HEK293T (cell line): ENCODE measurements around the gene USP9X.
"Not testable (repeated sequence)": the region's sequence is repeated elsewhere in the genome, so short reads cannot be mapped to it uniquely, and the experiment has no call there.

Source experiments
- CTCF ChIA-PET: fragments of 350-600 bp; formaldehyde crosslinking; extraction: SDS; loops from one replicate; lab custom pipeline; 2021; ENCODE audit warnings: antibody characterized with exemption, inconsistent platforms; lab: Yijun Ruan, JAX
- POLR2A ChIA-PET: fragments of 350-600 bp; formaldehyde crosslinking; extraction: SDS; loops from one replicate; lab custom pipeline; 2020; ENCODE audit warnings: antibody characterized with exemption, inconsistent platforms; lab: Yijun Ruan, JAX
- DNase-seq: peaks from one replicate; pipeline ENCODE4 v3.0.0; 2012; ENCODE audit warnings: mixed read lengths; ENCODE audit errors: extremely low spot score
- ARNT ChIP-seq: fragments of 450-650 bp; IDR thresholded peaks from 2 replicates; pipeline ENCODE4 v1.6.1; 2017; ENCODE audit warnings: mild to moderate bottlenecking
- BHLHE40 ChIP-seq: fragments of 450-650 bp; IDR thresholded peaks from 2 replicates; pipeline ENCODE4 v1.6.1; 2016; ENCODE audit warnings: mild to moderate bottlenecking, moderate library complexity, borderline replicate concordance
- CTBP1 ChIP-seq: fragments of 450-650 bp; IDR thresholded peaks from 2 replicates; pipeline ENCODE4 v1.6.1; 2016; ENCODE audit warnings: borderline replicate concordance
- ELF4 ChIP-seq: fragments of 450-650 bp; IDR thresholded peaks from 2 replicates; pipeline ENCODE4 v1.6.1; 2017; ENCODE audit warnings: antibody characterized with exemption
- FOXA1 ChIP-seq: fragments of 450-650 bp; IDR thresholded peaks from 2 replicates; pipeline ENCODE4 v1.6.1; 2016; ENCODE audit warnings: mild to moderate bottlenecking
- FOXK2 ChIP-seq: fragments of 450-650 bp; IDR thresholded peaks from 2 replicates; pipeline ENCODE4 v1.6.1; 2016; ENCODE audit warnings: mild to moderate bottlenecking
- FOXM1 ChIP-seq: fragments of 450-650 bp; IDR thresholded peaks from 2 replicates; pipeline ENCODE4 v1.6.1; 2017; ENCODE audit warnings: mild to moderate bottlenecking, borderline replicate concordance
- HDGF ChIP-seq: fragments of 450-650 bp; IDR thresholded peaks from 2 replicates; pipeline ENCODE4 v1.6.1; 2017; ENCODE audit warnings: antibody characterized with exemption, borderline replicate concordance
- L3MBTL2 ChIP-seq: fragments of 450-650 bp; conservative IDR thresholded peaks from 2 replicates; pipeline ENCODE4 v1.6.1; 2016; ENCODE audit warnings: mild to moderate bottlenecking
- LEF1 ChIP-seq: fragments of 450-650 bp; IDR thresholded peaks from 2 replicates; pipeline ENCODE4 v1.6.1; 2017; ENCODE audit warnings: mild to moderate bottlenecking, borderline replicate concordance
- NFRKB ChIP-seq: fragments of 450-650 bp; IDR thresholded peaks from 2 replicates; pipeline ENCODE4 v1.6.1; 2016; ENCODE audit warnings: mild to moderate bottlenecking, moderate library complexity
- PKNOX1 ChIP-seq: fragments of 450-650 bp; IDR thresholded peaks from 2 replicates; pipeline ENCODE4 v1.6.1; 2016
- SP1 ChIP-seq: fragments of 450-650 bp; IDR thresholded peaks from 2 replicates; pipeline ENCODE4 v1.6.1; 2017
- SUZ12 ChIP-seq: fragments of 450-650 bp; IDR thresholded peaks from 2 replicates; pipeline ENCODE4 v1.6.1; 2016; ENCODE audit warnings: mild to moderate bottlenecking
- TARDBP ChIP-seq: fragments of 450-650 bp; IDR thresholded peaks from 2 replicates; pipeline ENCODE4 v1.6.1; 2016
- ZNF384 ChIP-seq: fragments of 450-650 bp; IDR thresholded peaks from 2 replicates; pipeline ENCODE4 v1.6.1; 2016

Gene USP9X

GRCh38 chrX:41097326-41097725 is 12.1 kb downstream of the USP9X start:
- ChIA-PET POLR2A (no interaction called here), CTCF (no interaction called here)
- DNase-seq = no peak
- TF ChIP-seq LEF1 = no peak
- no peak for TF ChIP-seq NFRKB
- TF ChIP-seq L3MBTL2 = no peak
- TF ChIP-seq ARNT = no peak
- TF ChIP-seq FOXM1 = no peak
- no peak for TF ChIP-seq ZNF384
- no peak for TF ChIP-seq BHLHE40
- no peak for TF ChIP-seq ELF4
- TF ChIP-seq FOXA1 = no peak
- TF ChIP-seq CTBP1 = no peak
- no peak for TF ChIP-seq SUZ12
- no peak for TF ChIP-seq PKNOX1
- no peak for TF ChIP-seq TARDBP
- TF ChIP-seq FOXK2 = no peak
- TF ChIP-seq HDGF = no peak
- TF ChIP-seq SP1 = no peak

GRCh38 chrX:41100200-41100599 is 15.0 kb downstream of the USP9X start:
- TF ChIP-seq FOXK2 = no peak
- no peak for TF ChIP-seq HDGF
- TF ChIP-seq ZNF384 = no peak
- POLR2A ChIA-PET = interaction anchor here (1.1 to 2.0 kb wide), 2 partner anchors 9 to 15 kb away, joined by 4 to 10 read pairs; partner anchors contain the start of gene USP9X
- CTCF ChIA-PET = interaction anchor here (0.6 to 1.2 kb wide), 2 partner anchors 9 to 221 kb away, joined by 3 to 4 read pairs; no protein-coding TSS in a partner anchor
- no peak for DNase-seq

- TF ChIP-seq HDGF = no peak
- POLR2A ChIA-PET = interaction anchor here (0.7 to 2.0 kb wide), 3 partner anchors 10 to 21 kb away, joined by 3 to 10 read pairs (median 4); partner anchors contain the start of gene USP9X
- CTCF ChIA-PET = interaction anchor here (0.6 kb wide), 1 partner anchor 221 kb away, joined by 3 read pairs; no protein-coding TSS in a partner anchor
- no peak for DNase-seq
These were observed 15.6 kb downstream of the USP9X start for GRCh38 chrX:41100819-41101218.

- TF ChIP-seq SUZ12 (no peak), FOXM1 (no peak), NFRKB (no peak), TARDBP (no peak), PKNOX1 (no peak), HDGF (no peak), L3MBTL2 (no peak), FOXK2 (no peak), FOXA1 (no peak), CTBP1 (no peak), ELF4 (no peak), LEF1 (no peak), BHLHE40 (no peak)
- ChIA-PET CTCF (interaction anchor here (0.6 to 1.1 kb wide), 3 partner anchors 9 to 454 kb away, joined by 3 to 7 read pairs (median 3); no protein-coding TSS in a partner anchor), POLR2A (no interaction called here)
- DNase-seq = no peak
These were observed 19.8 kb downstream of the USP9X start for GRCh38 chrX:41105005-41105404.

- POLR2A ChIA-PET, DNase-seq, CTCF ChIA-PET: not testable (repeated sequence)
These were observed 21.0 kb downstream of the USP9X start for GRCh38 chrX:41106257-41106656.

- TF ChIP-seq TARDBP (no peak), PKNOX1 (no peak), FOXA1 (no peak), SP1 (no peak), SUZ12 (no peak), FOXK2 (no peak), ARNT (no peak)
- POLR2A ChIA-PET = interaction anchor here (1.2 kb wide), 1 partner anchor 23 kb away, joined by 3 read pairs; the partner anchor contains the start of gene USP9X
- CTCF ChIA-PET = no interaction called here
- no peak for DNase-seq
These were observed 22.8 kb downstream of the USP9X start for GRCh38 chrX:41108007-41108406.

- ChIA-PET CTCF (interaction anchor here (1.5 kb wide), 1 partner anchor 9 kb away, joined by 4 read pairs; no protein-coding TSS in a partner anchor), POLR2A (interaction anchor here (1.2 to 1.8 kb wide), 2 partner anchors 23 to 24 kb away, joined by 3 to 7 read pairs; partner anchors contain the start of gene USP9X)
- no peak for DNase-seq
- TF ChIP-seq ZNF384 (no peak), BHLHE40 (no peak), ARNT (no peak), ELF4 (no peak), HDGF (no peak), NFRKB (no peak), FOXM1 (no peak), CTBP1 (no peak)
These were observed 23.4 kb downstream of the USP9X start for GRCh38 chrX:41108463-41109205.
